Measurements from ENCODE around the gene CDC14B.

- no peak for TF ChIP-seq CTCF (IDR thresholded peaks at IDR 0.05)
- TF ChIP-seq POLR2A (IDR thresholded peaks at IDR 0.05): no peak
Measured at GRCh38 chr9:96556701-96557461, 62.8 kb downstream of the CDC14B start.
